SKM-1 treated with dmso at 0.1 percent for 144 hours (cell line): ENCODE data around the gene ZNF519.
"Not testable (repeated sequence)": the region's sequence is repeated elsewhere in the genome, so short reads cannot be mapped to it uniquely, and the experiment has no call there.

Source experiments
- DNase-seq: peaks from one replicate; lab custom pipeline; 2025; ENCODE audit not compliant: unreplicated experiment; lab: John Stamatoyannopoulos, UW

The ZNF519 gene

GRCh38 chr18:14132271-14132700 lies at the start of gene ZNF519:
Gene ZNF519, minus strand, starts transcription at chr18:14132435. Its CDS starts 158 bp downstream, at chr18:14132277.
- peak; percentile 91 for DNase-seq

DNA sequence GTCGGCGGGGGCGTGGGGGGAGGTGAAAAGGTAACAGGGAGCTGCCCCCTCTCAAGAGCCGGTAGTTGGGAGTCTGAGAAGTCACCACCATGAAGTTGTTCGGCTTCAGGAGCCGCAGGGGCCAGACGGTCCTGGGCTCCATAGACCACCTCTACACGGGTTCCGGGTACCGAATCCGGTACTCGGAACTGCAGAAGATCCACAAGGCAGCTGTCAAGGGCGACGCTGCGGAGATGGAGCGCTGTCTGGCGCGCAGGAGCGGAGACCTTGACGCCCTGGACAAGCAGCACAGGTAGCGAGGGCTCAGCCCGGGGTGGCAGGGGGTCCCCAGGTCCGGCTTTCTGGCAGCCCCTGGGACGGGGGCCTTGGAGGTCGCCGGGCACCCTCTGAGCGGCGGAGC lies 47.1 kb upstream of the ZNF519 start:
- DNase-seq, result no peak

DNA sequence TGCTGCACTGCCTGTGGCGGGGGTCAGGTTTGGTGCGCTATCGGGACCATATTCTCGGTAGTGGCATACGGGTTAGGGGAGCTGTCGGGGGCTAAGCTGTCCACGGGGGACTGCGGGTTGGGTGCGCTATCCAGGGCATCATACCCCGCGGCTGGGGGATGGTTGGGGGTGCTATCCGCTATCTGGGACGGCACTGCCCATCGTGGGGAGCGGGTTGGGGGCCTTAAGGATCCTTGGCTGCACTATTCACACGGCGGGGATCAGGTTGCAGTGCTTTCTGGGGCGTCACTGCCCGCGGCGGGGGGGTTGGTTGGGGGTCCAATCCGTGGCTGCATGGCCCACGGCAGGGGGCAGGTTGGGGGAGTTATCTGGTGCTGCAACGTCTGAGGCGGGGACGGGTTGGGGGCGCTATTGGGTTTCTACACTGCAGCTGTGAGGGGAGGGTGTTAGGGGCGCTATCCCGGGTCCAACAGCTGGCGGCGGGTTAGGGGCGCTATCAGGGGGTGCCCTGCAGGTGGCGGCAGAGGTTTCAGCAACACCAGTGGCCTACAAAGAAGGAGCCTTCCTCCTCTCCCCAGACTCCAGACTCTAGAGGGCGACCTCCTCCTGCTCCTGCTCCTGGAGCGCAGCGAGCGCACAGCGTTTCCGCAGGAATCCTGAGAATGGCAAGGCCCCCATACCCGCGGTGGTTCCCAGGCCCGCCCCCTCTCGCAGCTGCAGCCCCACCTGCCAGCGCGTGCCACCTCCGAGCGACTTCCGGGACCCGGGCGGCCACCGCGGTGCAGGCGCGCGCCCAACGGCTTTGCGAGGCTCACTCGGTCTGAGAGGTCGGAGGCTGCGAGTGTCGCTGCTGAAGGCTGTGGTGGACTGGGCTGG lies 46.3 kb upstream of the ZNF519 start:
- peak; percentile 35 for DNase-seq

- DNase-seq, result not testable (repeated sequence)
Observed at GRCh38 chr18:14177540-14178320, 45.5 kb upstream of the ZNF519 start.

- DNase-seq, result not testable (repeated sequence)
Observed at GRCh38 chr18:14175404-14175803, 43.2 kb upstream of the ZNF519 start.

DNA sequence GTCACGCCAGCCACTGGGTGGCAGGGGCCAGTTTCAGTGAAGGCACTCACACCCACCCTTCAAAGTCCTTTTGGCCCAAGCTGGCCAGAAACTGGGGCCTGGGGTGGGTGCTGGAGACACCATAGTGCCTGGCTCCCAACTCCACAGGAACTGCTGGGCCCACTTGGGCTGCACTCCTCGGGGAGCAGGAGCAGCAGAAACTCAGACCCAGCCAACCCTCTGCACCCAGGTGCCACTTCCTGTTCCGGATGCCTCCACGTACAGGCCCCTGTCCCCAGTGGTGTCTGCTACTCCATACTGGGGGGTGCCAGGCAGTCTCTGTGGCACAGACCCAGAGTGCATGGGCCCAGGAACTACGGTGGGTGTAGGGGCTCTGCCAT lies 42.5 kb upstream of the ZNF519 start:
- no peak for DNase-seq

DNA sequence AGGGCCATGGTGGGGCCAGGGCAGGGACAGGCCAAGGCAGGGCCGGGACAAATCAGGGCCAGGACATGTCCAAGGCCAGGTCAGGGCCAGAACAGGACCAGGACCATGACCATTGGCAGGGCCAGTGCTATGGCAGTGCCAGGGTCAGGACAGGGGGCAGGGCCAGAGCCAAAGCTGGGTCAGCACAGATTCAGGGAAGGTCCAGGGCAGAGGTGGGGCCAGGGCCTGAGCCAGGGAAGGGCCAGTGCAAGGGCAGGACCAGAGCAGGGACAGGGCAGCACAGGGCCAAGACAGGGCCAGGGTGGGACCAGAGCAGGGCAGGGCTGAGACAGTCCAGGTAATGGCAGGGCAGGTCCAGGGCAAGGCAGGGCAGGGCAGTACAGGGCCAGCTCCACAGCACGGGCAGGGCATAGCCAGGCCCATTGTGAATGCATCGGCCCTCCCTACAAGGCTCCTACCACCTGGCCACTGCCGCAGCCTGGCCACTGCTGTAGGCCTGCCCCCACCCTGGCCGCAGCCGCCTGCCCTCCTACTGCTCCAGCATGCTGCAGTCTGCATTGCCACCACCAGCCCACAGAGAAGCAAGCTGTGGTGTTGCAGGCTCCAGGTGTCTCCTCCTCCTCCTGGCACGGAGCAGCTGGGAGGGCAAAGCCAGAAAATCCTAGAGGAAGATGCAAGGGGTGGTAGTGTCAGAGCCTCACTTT lies 41.9 kb upstream of the ZNF519 start:
- DNase-seq, result not testable (repeated sequence)

DNA sequence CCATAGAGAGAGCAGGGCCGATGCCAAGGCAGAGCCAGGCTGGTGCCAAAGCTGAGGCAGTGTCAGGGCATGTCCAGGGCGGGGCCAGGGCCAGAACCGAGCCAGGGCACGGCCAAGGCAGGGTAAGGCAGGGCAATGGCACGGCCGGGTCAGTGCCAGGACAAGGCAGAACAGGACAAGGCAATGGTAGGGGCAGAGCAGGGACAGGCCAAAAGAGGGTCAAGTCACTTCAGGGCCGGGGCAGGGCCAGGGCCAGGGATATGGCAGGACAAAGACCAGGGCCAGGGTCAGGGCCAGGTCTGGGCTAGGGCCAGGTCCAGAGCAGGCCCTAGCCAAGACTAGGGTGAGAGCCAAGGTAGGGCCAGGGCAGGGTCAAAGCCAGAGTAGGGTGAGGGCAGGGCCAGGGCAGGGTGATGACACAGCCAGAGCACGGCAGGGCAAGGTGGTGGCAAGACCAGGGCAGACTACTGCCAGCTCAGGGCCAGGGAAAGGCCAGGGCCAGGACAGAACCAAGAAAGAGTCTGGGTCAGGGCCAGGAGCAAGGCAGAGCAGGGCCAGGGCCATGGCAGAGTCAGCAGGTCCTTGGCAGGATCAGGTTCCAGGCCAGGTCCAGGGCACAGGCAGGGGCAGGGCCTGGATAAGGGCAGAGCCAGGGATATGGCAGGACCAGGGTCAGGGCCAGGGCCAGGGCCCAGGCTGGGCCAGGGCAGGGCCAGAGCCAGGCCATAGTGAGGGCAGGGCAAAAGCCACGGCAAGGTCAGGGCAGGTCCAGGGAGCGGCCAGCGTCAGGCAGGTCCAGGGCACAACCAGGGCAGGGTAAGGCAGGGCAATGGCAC lies 41.1 kb upstream of the ZNF519 start:
- DNase-seq, result not testable (repeated sequence)

DNA sequence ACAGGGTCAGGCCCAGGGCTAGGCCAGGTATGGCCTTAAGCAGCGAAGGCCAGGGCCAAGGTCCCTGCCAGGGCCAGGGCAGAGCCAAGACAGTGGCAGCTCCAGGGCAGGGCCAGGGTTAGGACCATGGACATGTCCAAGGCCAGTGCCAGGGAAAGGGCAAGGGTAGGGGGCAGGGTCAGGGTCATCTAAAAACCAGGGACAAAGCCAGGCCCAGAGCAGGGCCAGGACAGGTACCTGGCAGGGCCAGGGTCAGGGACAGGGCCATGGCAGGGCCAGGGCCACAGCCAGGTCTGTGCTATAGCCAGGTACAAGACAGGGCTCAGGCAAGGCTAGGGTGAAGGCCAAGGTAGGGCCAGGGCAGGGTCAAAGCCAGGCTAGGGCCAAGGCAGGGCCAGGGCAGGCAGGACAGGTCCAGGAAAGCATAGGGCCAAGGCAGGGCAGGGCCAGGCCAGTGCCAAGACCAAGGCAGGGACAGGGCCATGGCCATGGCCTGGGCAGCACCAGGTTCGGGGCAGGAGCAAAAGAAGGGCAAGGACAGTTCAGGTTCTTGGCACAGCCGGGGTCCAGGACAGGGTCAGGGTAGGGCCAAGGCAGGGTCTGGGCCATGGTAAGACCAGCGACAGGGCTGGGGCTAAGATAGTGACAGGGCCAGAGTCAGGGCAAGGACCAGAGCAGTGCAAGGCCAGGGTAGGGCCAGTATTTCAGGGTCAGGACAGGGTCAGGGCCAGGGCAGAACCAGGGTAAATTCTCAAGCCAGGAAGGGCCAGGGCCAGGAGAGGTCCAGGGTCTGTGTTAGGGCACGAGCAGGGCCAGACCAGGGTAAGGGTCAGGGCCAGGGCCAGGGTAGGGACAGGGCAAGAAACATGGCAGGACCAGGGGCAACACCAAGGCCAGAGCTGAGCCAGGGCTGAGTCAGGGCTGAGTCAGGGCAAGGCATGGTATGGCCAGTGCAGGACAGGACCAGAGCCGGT lies 40.2 kb upstream of the ZNF519 start:
- DNase-seq, result not testable (repeated sequence)

- not testable (repeated sequence) for DNase-seq
Observed at GRCh38 chr18:14171301-14172141, 39.3 kb upstream of the ZNF519 start.

GRCh38 chr18:14170367-14171036 lies 38.3 kb upstream of the ZNF519 start:
- not testable (repeated sequence) for DNase-seq

- DNase-seq, result not testable (repeated sequence)
Observed at GRCh38 chr18:14162915-14163314, 30.7 kb upstream of the ZNF519 start.

DNA sequence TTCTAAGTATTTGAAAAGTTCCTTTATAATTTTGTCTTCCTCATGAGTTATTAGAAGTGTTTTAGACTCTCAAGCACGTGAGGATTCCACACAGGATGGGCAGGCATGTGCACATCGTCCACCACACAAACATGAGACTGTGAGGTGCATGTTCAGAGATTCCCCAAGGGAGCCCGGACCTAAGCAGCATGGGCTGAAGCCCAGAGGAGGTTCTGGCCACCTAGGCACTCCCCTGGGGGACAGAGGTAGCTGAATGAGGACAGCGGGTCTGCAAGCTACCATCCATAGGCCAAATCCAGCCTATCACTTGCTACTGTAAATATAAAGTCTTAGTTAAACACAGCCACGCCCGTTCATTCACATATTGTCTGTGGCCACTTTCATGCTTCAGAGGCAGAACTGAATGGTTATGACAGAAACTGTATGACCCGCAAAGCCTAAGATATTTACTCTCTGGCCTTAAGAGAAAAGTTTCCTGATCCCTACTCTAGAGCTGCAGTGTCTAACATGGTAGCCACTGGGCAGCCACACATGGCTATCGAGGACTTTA lies 19.4 kb upstream of the ZNF519 start:
- not testable (repeated sequence) for DNase-seq

- DNase-seq, result not testable (repeated sequence)
Observed at GRCh38 chr18:14150766-14151165, 18.5 kb upstream of the ZNF519 start.

DNA sequence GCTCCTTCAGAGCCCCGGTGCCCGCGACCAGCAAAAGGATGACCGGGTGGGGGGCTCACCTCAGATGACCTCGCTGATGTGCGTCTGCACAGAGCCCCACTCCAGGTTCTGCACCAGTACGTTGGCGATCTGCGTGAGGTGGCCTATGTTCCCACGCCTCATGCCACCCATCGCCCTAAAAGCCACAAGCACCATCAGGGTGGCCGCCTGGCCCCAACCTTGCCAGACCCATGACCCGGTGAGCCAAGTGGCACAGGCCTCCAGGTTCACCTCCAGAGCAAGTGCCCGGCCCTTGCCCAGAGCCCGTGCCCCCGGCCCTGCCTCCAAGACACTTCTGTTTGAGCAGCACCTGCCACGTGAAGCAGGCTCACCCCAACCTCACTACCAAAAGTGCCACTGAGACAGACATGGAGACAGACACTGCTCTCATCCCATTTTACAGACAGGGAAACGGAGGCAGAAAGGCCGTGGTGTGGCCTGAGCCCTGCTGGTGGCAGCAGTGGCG lies 17.7 kb upstream of the ZNF519 start:
- DNase-seq, result not testable (repeated sequence)

DNA sequence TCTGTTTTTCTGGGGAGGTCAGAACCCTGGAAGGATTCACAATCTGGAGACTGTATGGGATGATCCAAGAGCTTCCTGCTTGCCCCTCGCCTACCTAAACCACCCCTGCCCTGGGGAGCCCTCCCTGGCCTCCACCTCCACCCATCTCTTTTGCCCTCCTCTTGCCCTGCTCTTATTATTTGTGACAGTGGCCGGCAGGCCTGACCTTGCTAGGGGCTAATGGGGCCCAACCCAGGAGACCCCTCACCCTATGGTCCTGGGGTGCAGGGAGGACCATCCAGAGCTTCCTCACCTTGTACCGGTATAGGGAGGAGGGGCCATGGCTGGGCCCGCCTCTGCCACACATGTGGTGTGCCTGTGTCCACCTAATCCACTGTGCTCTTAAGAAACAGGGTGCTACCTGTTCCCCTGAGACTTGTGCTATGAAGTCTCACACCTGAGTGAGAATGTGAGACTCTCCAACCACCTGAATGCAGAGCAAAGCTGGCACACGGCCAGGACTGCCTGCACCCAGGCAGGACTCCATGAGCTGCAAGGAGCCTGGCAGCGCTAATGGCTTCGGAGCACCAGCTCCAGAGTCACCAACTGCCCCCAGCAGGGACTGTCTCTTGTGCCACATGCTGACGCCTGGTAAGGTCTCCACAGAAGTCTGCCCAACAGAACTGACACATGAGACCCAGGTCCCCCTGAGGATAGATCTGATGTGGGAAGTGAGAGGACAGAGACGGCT lies 17.1 kb upstream of the ZNF519 start:
- DNase-seq, result not testable (repeated sequence)
